ENCODE measurements around the gene WNT4. TPM values are rescaled to one million over a fixed set of nuclear protein-coding genes. Genes with fewer than 3 reads are reported as not detected.

Gene WNT4
- total and polyA plus RNA-seq, 2 donors (not counting 1 experiment from before 2014, with no cell fraction given): not detected

GRCh38 chr1:22089787-22090186 is 53.1 kb downstream of the WNT4 start:
- no CpG with 5 or more reads among the region's 6 CpGs for whole genome bisulfite sequencing (ENCODE audit: insufficient coverage)
- POLR2A ChIA-PET: no interaction called here
- H3K4me1 ChIP-seq (ENCODE audit: control insufficient read depth in 2 of 2, insufficient read depth in 2 of 2, low read length in 2 of 2): peaks cover 43 to 48% of the 10 kb centered on the region in 2 donors
- H3K27me3 ChIP-seq (replicated peaks in 1 of 4; ENCODE audit: control extremely low read depth in 1 of 4, control insufficient read depth in 3 of 4, insufficient read depth in 4 of 4, low read length in 3 of 4): no peaks in the 10 kb centered on the region
- ATAC-seq (ENCODE audit: low read depth) (no peak), DNase-seq (no peak)
- CTCF ChIA-PET: interaction anchor here (1.0 to 1.3 kb wide), 2 partner anchors 16 to 64 kb away, joined by 3 to 4 read pairs; no protein-coding TSS in a partner anchor
- H4K20me1 ChIP-seq (ENCODE audit: control insufficient read depth, insufficient read depth, low read length, poor library complexity, severe bottlenecking): peaks cover 68% of the 10 kb centered on the region
- intact Hi-C loops (cut with micrococcal nuclease): loop anchor here (2.0 to 5.0 kb wide), 2 partner anchors 15 to 62 kb away; no protein-coding TSS in a partner anchor
- no peak overlapping the region for H2AFZ ChIP-seq (ENCODE audit: insufficient read depth, low read depth, low read length, poor library complexity, severe bottlenecking)
- peaks cover 7 to 64% of the 10 kb centered on the region in 2 experiments for H3K36me3 ChIP-seq (replicated peaks in 1 of 2; ENCODE audit: control extremely low read depth in 1 of 2, control insufficient read depth in 1 of 2, extremely low read depth in 1 of 2, insufficient read depth in 2 of 2, low read length in 1 of 2)
- H3K9ac ChIP-seq (ENCODE audit: low read length): peak overlapping the region; percentile 18
- Mint-ChIP-seq H3K27me3 (no peaks in the 10 kb centered on the region), H3K27ac (peak overlapping the region; percentile 11), H3K4me3 (peak overlapping the region; percentile 70), H3K9me3 (ENCODE audit: insufficient read depth) (no peaks in the 10 kb centered on the region), H3K4me1 (peaks cover 74% of the 10 kb centered on the region)
- H3K4me2 ChIP-seq (replicated peaks; ENCODE audit: low read depth, low read length, poor library complexity, severe bottlenecking): peak overlapping the region; percentile 29
- H3K27ac ChIP-seq (ENCODE audit: low read length in 2 of 2): peak overlapping the region; percentile 11 to 69
- peaks cover 88% of the 10 kb centered on the region for H3K79me2 ChIP-seq (ENCODE audit: control insufficient read depth, insufficient read depth, low read length)
- H3K4me3 ChIP-seq (ENCODE audit: control extremely low read depth in 1 of 5, extremely low read depth in 1 of 5, insufficient read depth in 1 of 5, low read depth in 2 of 5, low read length in 4 of 5): peak overlapping the region in 2 of 5 experiments; percentile 13
- no peaks in the 10 kb centered on the region for H3K9me3 ChIP-seq (ENCODE audit: control extremely low read depth in 1 of 3, control insufficient read depth in 2 of 3, insufficient read depth in 1 of 3, low read length in 2 of 3)
- TF ChIP-seq CTCF (IDR thresholded peaks at IDR 0.05) (no peak), EZH2 (IDR thresholded peaks at IDR 0.05; ENCODE audit: borderline replicate concordance, insufficient read depth, low read depth, low read length, poor library complexity, severe bottlenecking) (no peak)

GRCh38 chr1:22089134-22089571 is 53.7 kb downstream of the WNT4 start:
- peak overlapping the region; percentile 11 to 69 for H3K27ac ChIP-seq (ENCODE audit: low read length in 2 of 2)
- H2AFZ ChIP-seq (ENCODE audit: insufficient read depth, low read depth, low read length, poor library complexity, severe bottlenecking): no peak overlapping the region
- peak overlapping the region; percentile 15 for H3K4me3 Mint-ChIP-seq
- H3K4me1 Mint-ChIP-seq: peaks cover 75% of the 10 kb centered on the region
- H3K36me3 ChIP-seq (replicated peaks in 1 of 2; ENCODE audit: control extremely low read depth in 1 of 2, control insufficient read depth in 1 of 2, extremely low read depth in 1 of 2, insufficient read depth in 2 of 2, low read length in 1 of 2): peaks cover 8 to 65% of the 10 kb centered on the region in 2 experiments
- H4K20me1 ChIP-seq (ENCODE audit: control insufficient read depth, insufficient read depth, low read length, poor library complexity, severe bottlenecking): peaks cover 71% of the 10 kb centered on the region
- ChIA-PET CTCF (no interaction called here), POLR2A (no interaction called here)
- no peaks in the 10 kb centered on the region for H3K27me3 Mint-ChIP-seq
- DNase-seq (no peak), ATAC-seq (ENCODE audit: low read depth) (no peak)
- peak overlapping the region; percentile 29 for H3K27ac Mint-ChIP-seq
- H3K9ac ChIP-seq (ENCODE audit: low read length): peak overlapping the region; percentile 18
- peak overlapping the region in 1 of 5 experiments; percentile 13 for H3K4me3 ChIP-seq (ENCODE audit: control extremely low read depth in 1 of 5, extremely low read depth in 1 of 5, insufficient read depth in 1 of 5, low read depth in 2 of 5, low read length in 4 of 5)
- peaks cover 43 to 48% of the 10 kb centered on the region in 2 donors for H3K4me1 ChIP-seq (ENCODE audit: control insufficient read depth in 2 of 2, insufficient read depth in 2 of 2, low read length in 2 of 2)
- peaks cover 90% of the 10 kb centered on the region for H3K79me2 ChIP-seq (ENCODE audit: control insufficient read depth, insufficient read depth, low read length)
- no peaks in the 10 kb centered on the region for H3K27me3 ChIP-seq (replicated peaks in 1 of 4; ENCODE audit: control extremely low read depth in 1 of 4, control insufficient read depth in 3 of 4, insufficient read depth in 4 of 4, low read length in 3 of 4)
- H3K9me3 ChIP-seq (ENCODE audit: control extremely low read depth in 1 of 3, control insufficient read depth in 2 of 3, insufficient read depth in 1 of 3, low read length in 2 of 3): no peaks in the 10 kb centered on the region
- no CpG with 5 or more reads among the region's 3 CpGs for WGBS (ENCODE audit: insufficient coverage)
- no peaks in the 10 kb centered on the region for H3K9me3 Mint-ChIP-seq (ENCODE audit: insufficient read depth)
- no peak for TF ChIP-seq EZH2 (IDR thresholded peaks at IDR 0.05; ENCODE audit: borderline replicate concordance, insufficient read depth, low read depth, low read length, poor library complexity, severe bottlenecking)
- no peak for TF ChIP-seq CTCF (IDR thresholded peaks at IDR 0.05)
- intact Hi-C loops (cut with micrococcal nuclease): loop anchor here (2.0 kb wide), 1 partner anchor 14 kb away; no protein-coding TSS in a partner anchor
- peak overlapping the region; percentile 29 for H3K4me2 ChIP-seq (replicated peaks; ENCODE audit: low read depth, low read length, poor library complexity, severe bottlenecking)
